ENCODE measurements around the gene VWC2. TPM values are rescaled to one million over a fixed set of nuclear protein-coding genes. Genes with fewer than 3 reads are reported as not detected.

Gene VWC2
- total and polyA plus RNA-seq, 2 of the 8 experiments (the other 6 are each of a cell fraction or from before 2014, with no cell fraction given) = 0.24 to 0.30 TPM

GRCh38 chr7:49763791-49764190 is 9.6 kb upstream of the VWC2 start:
- Histone ChIP-seq H3K27ac (ENCODE audit: low read depth, low read length) (no peak overlapping the region), H2BK120ac (replicated peaks; ENCODE audit: low read depth, low read length) (no peak overlapping the region), H3K4me2 (ENCODE audit: insufficient read depth in 1 of 2, low read depth in 2 of 2, low read length in 2 of 2) (no peak overlapping the region), H2BK15ac (ENCODE audit: low read length) (no peak overlapping the region), H4K8ac (ENCODE audit: extremely low read depth, insufficient read depth, low read length) (no peak overlapping the region), H2AFZ (ENCODE audit: low read length) (peak overlapping the region; percentile 6; the same call in 1 of the 2 replicates), H3K14ac (ENCODE audit: insufficient read length) (no peak overlapping the region), H4K5ac (ENCODE audit: insufficient read length, low read depth, low read length) (no peak overlapping the region), H3K79me2 (ENCODE audit: control insufficient read depth in 1 of 2, insufficient read depth in 2 of 2, low read length in 2 of 2) (no peaks in the 10 kb centered on the region), H2AK5ac (ENCODE audit: low read depth, low read length) (no peak overlapping the region), H3K4me1 (replicated peaks in 1 of 4; ENCODE audit: control insufficient read depth in 3 of 4, insufficient read depth in 4 of 4, low read length in 3 of 4) (0 out of 7 replicates have a peak, but pooled peaks cover 0 to 5% (median 0%) of the 10 kb centered on the region in 4 experiments), H3K9ac (replicated peaks in 1 of 4; ENCODE audit: extremely low read depth in 1 of 4, low read depth in 3 of 4, low read length in 3 of 4) (no peak overlapping the region), H3K23me2 (ENCODE audit: low read depth, low read length) (no peaks in the 10 kb centered on the region), H3K4ac (replicated peaks; ENCODE audit: insufficient read length, low read depth, low read length) (no peak overlapping the region), H3K23ac (ENCODE audit: insufficient read length) (no peak overlapping the region), H3K9me3 (ENCODE audit: insufficient read depth in 2 of 2, low read depth in 1 of 2, low read length in 1 of 2) (no peaks in the 10 kb centered on the region), H3K79me1 (ENCODE audit: low read depth, low read length) (no peaks in the 10 kb centered on the region), H3K18ac (ENCODE audit: extremely low read depth, low read length) (no peak overlapping the region), H2BK12ac (ENCODE audit: low read depth, low read length) (no peak overlapping the region), H2BK5ac (ENCODE audit: low read depth, low read length) (no peak overlapping the region), H4K20me1 (replicated peaks in 1 of 2; ENCODE audit: control insufficient read depth in 1 of 2, insufficient read depth in 2 of 2, low read length in 2 of 2) (no peaks in the 10 kb centered on the region), H4K91ac (replicated peaks; ENCODE audit: insufficient read length, low read length) (no peak overlapping the region), H3K27me3 (replicated peaks in 1 of 4; ENCODE audit: control insufficient read depth in 3 of 4, extremely low read depth in 1 of 4, insufficient read depth in 3 of 4, low read length in 3 of 4) (0 out of 7 replicates have a peak, but pooled peaks cover 0 to under 1% (median under 1%) of the 10 kb centered on the region in 4 experiments), H2BK20ac (ENCODE audit: low read length) (no peak overlapping the region), H3K56ac (replicated peaks; ENCODE audit: insufficient read length, low read depth, low read length) (no peak overlapping the region), H3K36me3 (ENCODE audit: control insufficient read depth in 2 of 4, insufficient read depth in 4 of 4, low read length in 3 of 4) (no peaks in the 10 kb centered on the region), H3K4me3 (ENCODE audit: extremely low read depth in 1 of 4, insufficient read depth in 2 of 4, low read depth in 3 of 4, low read length in 4 of 4) (no peak overlapping the region)
- ChIA-PET CTCF (ENCODE audit: partially characterized antibody) (no interaction called here), POLR2A (ENCODE audit: partially characterized antibody) (no interaction called here)
- DNase-seq (ENCODE audit: low read depth in 1 of 2, low spot score in 2 of 2) (no peak), FAIRE-seq (no peak)
- 95% methylated on average over 3 of the region's 3 CpGs; no CpG with 5 or more reads in 1 of the 2 experiments for WGBS, 2 experiments (ENCODE audit: extremely low coverage in 1 of 2, insufficient coverage in 1 of 2, insufficient read length in 1 of 2, insufficient replicate concordance in 2 of 2, low coverage in 1 of 2, low lambda C conversion rate in 2 of 2, missing lambda C conversion rate in 1 of 2)
- TF ChIP-seq SIX5 (IDR thresholded peaks at IDR 0.05; ENCODE audit: low read depth, low read length) = no peak
- TF ChIP-seq POU5F1 (IDR thresholded peaks at IDR 0.05; ENCODE audit: low read depth, low read length) = no peak
- no peak for TF ChIP-seq TAF1 (IDR thresholded peaks at IDR 0.05; ENCODE audit: low read depth, low read length)
- no peak for TF ChIP-seq EGR1 (IDR thresholded peaks at IDR 0.05; ENCODE audit: borderline replicate concordance, low read depth, low read length)
- no peak for TF ChIP-seq CTCF (IDR thresholded peaks at IDR 0.05; ENCODE audit: control extremely low read depth in 1 of 3, insufficient read depth in 1 of 3, low read depth in 1 of 3, low read length in 3 of 3)
- TF ChIP-seq ASH2L (IDR thresholded peaks at IDR 0.05; ENCODE audit: low read length) = no peak
- no peak for TF ChIP-seq BRCA1 (IDR thresholded peaks at IDR 0.05; ENCODE audit: low read depth, low read length)
- TF ChIP-seq EZH2 (IDR thresholded peaks at IDR 0.05; ENCODE audit: low read depth, low read length, severe bottlenecking) = no peak
- TF ChIP-seq E2F6 (IDR thresholded peaks at IDR 0.05) = no peak
- no peak for TF ChIP-seq POLR2A (IDR thresholded peaks at IDR 0.05; ENCODE audit: control extremely low read depth in 1 of 2, low read depth in 2 of 2, low read length in 2 of 2)
- no peak for TF ChIP-seq CTBP2 (IDR thresholded peaks at IDR 0.05; ENCODE audit: borderline replicate concordance, insufficient read depth, insufficient read length, low read length)

Measured in H1 (cell line).